GM12878 (cell line): ENCODE measurements around the gene SMAP1. TPM values are rescaled to one million over a fixed set of nuclear protein-coding genes. Genes with fewer than 3 reads are reported as not detected.
A peak's percentile ranks its signal among the peaks of the same experiment; 100 is the strongest.

ENCODE experiments used
- ATF7 ChIP-seq: fragments of 450-650 bp; IDR thresholded peaks from 2 replicates; pipeline ENCODE4 v1.6.1; 2016; ENCODE audit warnings: low read depth, mild to moderate bottlenecking
- CREB1 ChIP-seq: IDR thresholded peaks from 2 replicates; pipeline ENCODE4 v1.6.1; 2012; ENCODE audit warnings: low read depth, mild to moderate bottlenecking, inconsistent platforms
- MTA2 ChIP-seq: fragments of 450-650 bp; IDR thresholded peaks from 2 replicates; pipeline ENCODE4 v1.6.1; 2016; ENCODE audit warnings: low read depth, mild to moderate bottlenecking, moderate library complexity
- NFYB ChIP-seq: IDR thresholded peaks from 2 replicates; pipeline ENCODE4 v1.6.1; 2011; ENCODE audit warnings: low read depth, mild to moderate bottlenecking, low read length, improper control_type of control experiment, moderate library complexity; ENCODE audit not compliant: insufficient read depth
- NRF1 ChIP-seq: conservative IDR thresholded peaks from 2 replicates; pipeline ENCODE4 v1.6.1; 2011; ENCODE audit warnings: mild to moderate bottlenecking, low read depth, low read length, improper control_type of control experiment
- SREBF1 ChIP-seq: IDR thresholded peaks from 2 replicates; pipeline ENCODE4 v1.6.1; 2012; ENCODE audit warnings: mild to moderate bottlenecking, low read length
- WRNIP1 ChIP-seq: IDR thresholded peaks from 2 replicates; pipeline ENCODE4 v1.6.1; 2011; ENCODE audit warnings: low read depth, low read length, improper control_type of control experiment, borderline replicate concordance
- YY1 ChIP-seq: IDR thresholded peaks from 2 replicates; pipeline ENCODE4 v1.6.1; 2011; ENCODE audit warnings: low read depth, mild to moderate bottlenecking, low read length
- polyA plus RNA-seq, 11 experiments: library from polyadenylated mRNA; depleted of rRNA in 4 of 11; unstranded in 6 of 11; stranded (reverse) in 5 of 11; fragments of >200 nt; fragmentation: Nextera tagmentation in 4 of 11; fragmentation: Illumina TruSeq in 1 of 11; extraction: Ambion mirVana in 4 of 11; extraction: Trizol in 1 of 11; gene quantifications; 1 replicate in 1 of 11; 2 replicates in 10 of 11; pipeline versions ENCODE4 v1.2.1 to v1.2.3, GENCODE V29; 2011 to 2016; ENCODE audit warnings: inconsistent platforms in 2 of 11, missing spikeins in 2 of 11, low read depth in 1 of 11
- total RNA-seq, 4 experiments: library from RNA; depleted of rRNA in 3 of 4; stranded (reverse); fragments of >200 nt in 3 of 4; fragmentation: Illumina TruSeq in 1 of 4; extraction: Trizol in 1 of 4; gene quantifications; 2 replicates each; pipeline versions ENCODE4 v1.2.1 to v1.2.3, GENCODE V29; 2013 to 2021
- TF ChIP-seq, protein P1 (sequence below): fragments of 450-650 bp; IDR thresholded peaks from 2 replicates; pipeline ENCODE4 v1.6.1; 2016; ENCODE audit warnings: mild to moderate bottlenecking, moderate library complexity, borderline replicate concordance
- TF ChIP-seq, protein P2 (sequence below): fragments of 450-650 bp; IDR thresholded peaks from 2 replicates; pipeline ENCODE4 v1.6.1; 2017; ENCODE audit warnings: mild to moderate bottlenecking, low read depth, inconsistent platforms; ENCODE audit not compliant: poor library complexity, severe bottlenecking
- TF ChIP-seq, protein P3 (sequence below): IDR thresholded peaks from 2 replicates; pipeline ENCODE4 v1.6.1; 2011; ENCODE audit warnings: borderline replicate concordance, low read depth, mild to moderate bottlenecking, moderate library complexity, mixed read lengths, low read length; ENCODE audit not compliant: insufficient read depth; ENCODE audit errors: extremely low read length
- TF ChIP-seq, protein P4 (sequence below): fragments of 450-650 bp; IDR thresholded peaks from 2 replicates; pipeline ENCODE4 v1.6.1; 2018; ENCODE audit warnings: borderline replicate concordance, mild to moderate bottlenecking; ENCODE audit not compliant: partially characterized antibody
- TF ChIP-seq, protein P5 (sequence below): IDR thresholded peaks from 2 replicates; pipeline ENCODE4 v1.6.1; 2012; ENCODE audit warnings: improper control_type of control experiment, low read depth, low read length; ENCODE audit not compliant: insufficient replicate concordance

SMAP1 gene
- total and polyA plus RNA-seq, 10 of the 15 experiments (the other 5 are each of a cell fraction or from before 2014, with no cell fraction given) = 13.7 to 33.9 (median 25.3) TPM

DNA sequence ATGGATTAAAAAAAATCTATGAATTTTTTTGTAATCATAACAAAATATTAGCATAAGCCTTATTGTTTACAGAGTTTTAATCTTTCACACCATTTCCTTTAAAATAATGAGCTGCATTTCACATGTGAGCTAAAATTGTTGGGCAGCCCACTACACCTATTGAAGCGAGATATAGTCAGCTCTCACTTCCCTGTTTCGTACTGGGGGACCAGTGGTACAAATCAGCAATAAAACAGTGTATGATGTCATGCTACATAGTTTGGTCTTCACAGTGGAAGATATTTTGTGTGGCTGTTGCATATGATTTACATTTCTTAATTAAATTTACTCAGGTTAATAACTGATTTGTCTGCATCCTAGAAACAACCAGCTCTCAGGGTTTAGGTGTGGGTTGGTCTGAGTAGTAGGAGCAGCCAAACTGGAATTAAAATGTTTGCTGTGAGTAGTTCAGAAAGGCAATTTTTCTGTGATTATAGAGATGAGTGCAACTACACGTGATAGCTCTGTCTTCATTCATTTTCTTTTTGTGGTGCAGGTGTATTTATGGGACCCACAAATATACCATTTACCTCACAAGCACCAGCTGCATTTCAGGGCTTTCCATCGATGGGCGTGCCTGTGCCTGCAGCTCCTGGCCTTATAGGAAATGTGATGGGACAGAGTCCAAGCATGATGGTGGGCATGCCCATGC lies 189.8 kb downstream of the SMAP1 start (continued):
- TF ChIP-seq, protein P1, sequence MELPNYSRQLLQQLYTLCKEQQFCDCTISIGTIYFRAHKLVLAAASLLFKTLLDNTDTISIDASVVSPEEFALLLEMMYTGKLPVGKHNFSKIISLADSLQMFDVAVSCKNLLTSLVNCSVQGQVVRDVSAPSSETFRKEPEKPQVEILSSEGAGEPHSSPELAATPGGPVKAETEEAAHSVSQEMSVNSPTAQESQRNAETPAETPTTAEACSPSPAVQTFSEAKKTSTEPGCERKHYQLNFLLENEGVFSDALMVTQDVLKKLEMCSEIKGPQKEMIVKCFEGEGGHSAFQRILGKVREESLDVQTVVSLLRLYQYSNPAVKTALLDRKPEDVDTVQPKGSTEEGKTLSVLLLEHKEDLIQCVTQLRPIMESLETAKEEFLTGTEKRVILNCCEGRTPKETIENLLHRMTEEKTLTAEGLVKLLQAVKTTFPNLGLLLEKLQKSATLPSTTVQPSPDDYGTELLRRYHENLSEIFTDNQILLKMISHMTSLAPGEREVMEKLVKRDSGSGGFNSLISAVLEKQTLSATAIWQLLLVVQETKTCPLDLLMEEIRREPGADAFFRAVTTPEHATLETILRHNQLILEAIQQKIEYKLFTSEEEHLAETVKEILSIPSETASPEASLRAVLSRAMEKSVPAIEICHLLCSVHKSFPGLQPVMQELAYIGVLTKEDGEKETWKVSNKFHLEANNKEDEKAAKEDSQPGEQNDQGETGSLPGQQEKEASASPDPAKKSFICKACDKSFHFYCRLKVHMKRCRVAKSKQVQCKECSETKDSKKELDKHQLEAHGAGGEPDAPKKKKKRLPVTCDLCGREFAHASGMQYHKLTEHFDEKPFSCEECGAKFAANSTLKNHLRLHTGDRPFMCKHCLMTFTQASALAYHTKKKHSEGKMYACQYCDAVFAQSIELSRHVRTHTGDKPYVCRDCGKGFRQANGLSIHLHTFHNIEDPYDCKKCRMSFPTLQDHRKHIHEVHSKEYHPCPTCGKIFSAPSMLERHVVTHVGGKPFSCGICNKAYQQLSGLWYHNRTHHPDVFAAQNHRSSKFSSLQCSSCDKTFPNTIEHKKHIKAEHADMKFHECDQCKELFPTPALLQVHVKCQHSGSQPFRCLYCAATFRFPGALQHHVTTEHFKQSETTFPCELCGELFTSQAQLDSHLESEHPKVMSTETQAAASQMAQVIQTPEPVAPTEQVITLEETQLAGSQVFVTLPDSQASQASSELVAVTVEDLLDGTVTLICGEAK = no peak
- TF ChIP-seq, protein P2, sequence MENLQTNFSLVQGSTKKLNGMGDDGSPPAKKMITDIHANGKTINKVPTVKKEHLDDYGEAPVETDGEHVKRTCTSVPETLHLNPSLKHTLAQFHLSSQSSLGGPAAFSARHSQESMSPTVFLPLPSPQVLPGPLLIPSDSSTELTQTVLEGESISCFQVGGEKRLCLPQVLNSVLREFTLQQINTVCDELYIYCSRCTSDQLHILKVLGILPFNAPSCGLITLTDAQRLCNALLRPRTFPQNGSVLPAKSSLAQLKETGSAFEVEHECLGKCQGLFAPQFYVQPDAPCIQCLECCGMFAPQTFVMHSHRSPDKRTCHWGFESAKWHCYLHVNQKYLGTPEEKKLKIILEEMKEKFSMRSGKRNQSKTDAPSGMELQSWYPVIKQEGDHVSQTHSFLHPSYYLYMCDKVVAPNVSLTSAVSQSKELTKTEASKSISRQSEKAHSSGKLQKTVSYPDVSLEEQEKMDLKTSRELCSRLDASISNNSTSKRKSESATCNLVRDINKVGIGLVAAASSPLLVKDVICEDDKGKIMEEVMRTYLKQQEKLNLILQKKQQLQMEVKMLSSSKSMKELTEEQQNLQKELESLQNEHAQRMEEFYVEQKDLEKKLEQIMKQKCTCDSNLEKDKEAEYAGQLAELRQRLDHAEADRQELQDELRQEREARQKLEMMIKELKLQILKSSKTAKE = peak; percentile 31
- no peak for TF ChIP-seq YY1
- TF ChIP-seq ATF7 = peak; percentile 99
- TF ChIP-seq, protein P3, sequence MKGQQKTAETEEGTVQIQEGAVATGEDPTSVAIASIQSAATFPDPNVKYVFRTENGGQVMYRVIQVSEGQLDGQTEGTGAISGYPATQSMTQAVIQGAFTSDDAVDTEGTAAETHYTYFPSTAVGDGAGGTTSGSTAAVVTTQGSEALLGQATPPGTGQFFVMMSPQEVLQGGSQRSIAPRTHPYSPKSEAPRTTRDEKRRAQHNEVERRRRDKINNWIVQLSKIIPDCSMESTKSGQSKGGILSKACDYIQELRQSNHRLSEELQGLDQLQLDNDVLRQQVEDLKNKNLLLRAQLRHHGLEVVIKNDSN = no peak
- no peak for TF ChIP-seq NRF1
- no peak for TF ChIP-seq SREBF1
- TF ChIP-seq, protein P4, sequence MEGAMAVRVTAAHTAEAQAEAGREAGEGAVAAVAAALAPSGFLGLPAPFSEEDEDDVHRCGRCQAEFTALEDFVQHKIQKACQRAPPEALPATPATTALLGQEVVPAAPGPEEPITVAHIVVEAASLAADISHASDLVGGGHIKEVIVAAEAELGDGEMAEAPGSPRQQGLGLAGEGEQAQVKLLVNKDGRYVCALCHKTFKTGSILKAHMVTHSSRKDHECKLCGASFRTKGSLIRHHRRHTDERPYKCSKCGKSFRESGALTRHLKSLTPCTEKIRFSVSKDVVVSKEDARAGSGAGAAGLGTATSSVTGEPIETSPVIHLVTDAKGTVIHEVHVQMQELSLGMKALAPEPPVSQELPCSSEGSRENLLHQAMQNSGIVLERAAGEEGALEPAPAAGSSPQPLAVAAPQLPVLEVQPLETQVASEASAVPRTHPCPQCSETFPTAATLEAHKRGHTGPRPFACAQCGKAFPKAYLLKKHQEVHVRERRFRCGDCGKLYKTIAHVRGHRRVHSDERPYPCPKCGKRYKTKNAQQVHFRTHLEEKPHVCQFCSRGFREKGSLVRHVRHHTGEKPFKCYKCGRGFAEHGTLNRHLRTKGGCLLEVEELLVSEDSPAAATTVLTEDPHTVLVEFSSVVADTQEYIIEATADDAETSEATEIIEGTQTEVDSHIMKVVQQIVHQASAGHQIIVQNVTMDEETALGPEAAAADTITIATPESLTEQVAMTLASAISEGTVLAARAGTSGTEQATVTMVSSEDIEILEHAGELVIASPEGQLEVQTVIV = no peak
- TF ChIP-seq NFYB = peak; percentile 50; the same call in 1 of the 2 replicates
- TF ChIP-seq CREB1 = peak; percentile 83
- TF ChIP-seq WRNIP1 = no peak
- TF ChIP-seq, protein P5, sequence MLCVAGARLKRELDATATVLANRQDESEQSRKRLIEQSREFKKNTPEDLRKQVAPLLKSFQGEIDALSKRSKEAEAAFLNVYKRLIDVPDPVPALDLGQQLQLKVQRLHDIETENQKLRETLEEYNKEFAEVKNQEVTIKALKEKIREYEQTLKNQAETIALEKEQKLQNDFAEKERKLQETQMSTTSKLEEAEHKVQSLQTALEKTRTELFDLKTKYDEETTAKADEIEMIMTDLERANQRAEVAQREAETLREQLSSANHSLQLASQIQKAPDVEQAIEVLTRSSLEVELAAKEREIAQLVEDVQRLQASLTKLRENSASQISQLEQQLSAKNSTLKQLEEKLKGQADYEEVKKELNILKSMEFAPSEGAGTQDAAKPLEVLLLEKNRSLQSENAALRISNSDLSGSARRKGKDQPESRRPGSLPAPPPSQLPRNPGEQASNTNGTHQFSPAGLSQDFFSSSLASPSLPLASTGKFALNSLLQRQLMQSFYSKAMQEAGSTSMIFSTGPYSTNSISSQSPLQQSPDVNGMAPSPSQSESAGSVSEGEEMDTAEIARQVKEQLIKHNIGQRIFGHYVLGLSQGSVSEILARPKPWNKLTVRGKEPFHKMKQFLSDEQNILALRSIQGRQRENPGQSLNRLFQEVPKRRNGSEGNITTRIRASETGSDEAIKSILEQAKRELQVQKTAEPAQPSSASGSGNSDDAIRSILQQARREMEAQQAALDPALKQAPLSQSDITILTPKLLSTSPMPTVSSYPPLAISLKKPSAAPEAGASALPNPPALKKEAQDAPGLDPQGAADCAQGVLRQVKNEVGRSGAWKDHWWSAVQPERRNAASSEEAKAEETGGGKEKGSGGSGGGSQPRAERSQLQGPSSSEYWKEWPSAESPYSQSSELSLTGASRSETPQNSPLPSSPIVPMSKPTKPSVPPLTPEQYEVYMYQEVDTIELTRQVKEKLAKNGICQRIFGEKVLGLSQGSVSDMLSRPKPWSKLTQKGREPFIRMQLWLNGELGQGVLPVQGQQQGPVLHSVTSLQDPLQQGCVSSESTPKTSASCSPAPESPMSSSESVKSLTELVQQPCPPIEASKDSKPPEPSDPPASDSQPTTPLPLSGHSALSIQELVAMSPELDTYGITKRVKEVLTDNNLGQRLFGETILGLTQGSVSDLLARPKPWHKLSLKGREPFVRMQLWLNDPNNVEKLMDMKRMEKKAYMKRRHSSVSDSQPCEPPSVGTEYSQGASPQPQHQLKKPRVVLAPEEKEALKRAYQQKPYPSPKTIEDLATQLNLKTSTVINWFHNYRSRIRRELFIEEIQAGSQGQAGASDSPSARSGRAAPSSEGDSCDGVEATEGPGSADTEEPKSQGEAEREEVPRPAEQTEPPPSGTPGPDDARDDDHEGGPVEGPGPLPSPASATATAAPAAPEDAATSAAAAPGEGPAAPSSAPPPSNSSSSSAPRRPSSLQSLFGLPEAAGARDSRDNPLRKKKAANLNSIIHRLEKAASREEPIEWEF = no peak
- peak; percentile 95 for TF ChIP-seq MTA2
